Bronchial epithelial cell (primary cell): ENCODE data around the gene PCED1B. TPM values are rescaled to one million over a fixed set of nuclear protein-coding genes. Genes with fewer than 3 reads are reported as not detected.

ENCODE experiments used
- DNase-seq: peaks from one replicate; pipeline ENCODE4 v3.0.0-alpha.2; 2010; ENCODE audit warnings: low read depth
- FAIRE-seq: peaks from 2 replicates; lab custom pipeline; 2011; peaks lifted over from hg19 to GRCh38; lab: Jason Lieb, UNC
- H3K27me3 ChIP-seq: 2 replicates; pipeline ENCODE4 v1.5.1; 2011; ENCODE audit warnings: low read length; ENCODE audit not compliant: control insufficient read depth, insufficient read depth
- H3K36me3 ChIP-seq: 2 replicates; pipeline ENCODE4 v1.5.1; 2011; ENCODE audit warnings: low read length; ENCODE audit not compliant: control insufficient read depth, insufficient read depth
- H3K4me3 ChIP-seq: 2 replicates; pipeline ENCODE4 v1.5.1; 2011; ENCODE audit warnings: mild to moderate bottlenecking, low read depth, low read length, control low read depth
- total RNA-seq: library from RNA; depleted of rRNA; stranded (reverse); fragments of >200 nt; gene quantifications from 2 replicates; pipeline ENCODE4 v1.2.1, GENCODE V29; 2014
- TF ChIP-seq, protein P1 (sequence below): IDR thresholded peaks from 2 replicates; pipeline ENCODE4 v1.5.1; 2011; ENCODE audit warnings: mild to moderate bottlenecking, moderate library complexity, low read length, control low read depth, inconsistent platforms; ENCODE audit not compliant: insufficient read depth, severe bottlenecking

Gene PCED1B
- total RNA-seq, 1 donor from 2014 or later = 1.3 TPM

DNA sequence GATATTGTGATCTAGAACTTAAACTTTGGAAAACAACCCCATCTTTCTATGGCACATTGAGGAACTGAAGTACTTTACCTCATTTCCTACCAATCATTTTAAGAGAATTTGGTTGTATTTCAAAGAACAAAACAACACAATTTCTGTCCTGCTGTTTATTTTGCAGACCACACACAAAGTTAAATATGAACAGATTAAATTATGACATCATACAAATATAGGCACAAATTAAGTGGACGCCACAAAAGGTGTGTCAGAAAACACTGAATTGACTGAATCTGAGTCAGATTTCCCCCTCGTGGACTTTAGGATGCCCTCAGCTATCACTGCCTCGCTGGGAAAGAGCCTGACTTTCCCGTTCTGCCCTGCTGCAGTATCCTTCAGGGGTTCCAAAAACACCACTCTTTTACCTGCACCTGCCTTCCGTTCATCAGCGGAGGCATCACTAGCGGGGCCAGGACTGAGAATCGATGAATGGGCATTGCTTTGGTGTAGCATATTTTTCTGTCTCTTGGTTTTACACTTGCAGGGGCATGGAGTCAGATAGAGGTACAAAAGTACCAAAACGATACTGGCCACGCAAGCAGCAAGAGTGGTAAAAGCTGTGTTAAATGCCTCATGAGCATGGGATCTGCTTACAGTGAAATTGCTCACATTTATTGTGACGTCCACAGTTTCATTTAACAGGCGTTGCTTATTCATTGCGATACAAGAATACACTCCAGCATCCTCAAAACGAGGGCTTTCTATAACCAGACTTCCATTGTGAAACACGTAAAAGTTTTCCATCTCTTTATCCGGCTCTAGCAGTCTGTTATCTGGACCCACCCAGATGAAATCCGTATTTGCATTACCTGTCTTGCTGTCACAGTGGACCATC lies 2.0 kb upstream of the PCED1B start:
- TF ChIP-seq, protein P1, sequence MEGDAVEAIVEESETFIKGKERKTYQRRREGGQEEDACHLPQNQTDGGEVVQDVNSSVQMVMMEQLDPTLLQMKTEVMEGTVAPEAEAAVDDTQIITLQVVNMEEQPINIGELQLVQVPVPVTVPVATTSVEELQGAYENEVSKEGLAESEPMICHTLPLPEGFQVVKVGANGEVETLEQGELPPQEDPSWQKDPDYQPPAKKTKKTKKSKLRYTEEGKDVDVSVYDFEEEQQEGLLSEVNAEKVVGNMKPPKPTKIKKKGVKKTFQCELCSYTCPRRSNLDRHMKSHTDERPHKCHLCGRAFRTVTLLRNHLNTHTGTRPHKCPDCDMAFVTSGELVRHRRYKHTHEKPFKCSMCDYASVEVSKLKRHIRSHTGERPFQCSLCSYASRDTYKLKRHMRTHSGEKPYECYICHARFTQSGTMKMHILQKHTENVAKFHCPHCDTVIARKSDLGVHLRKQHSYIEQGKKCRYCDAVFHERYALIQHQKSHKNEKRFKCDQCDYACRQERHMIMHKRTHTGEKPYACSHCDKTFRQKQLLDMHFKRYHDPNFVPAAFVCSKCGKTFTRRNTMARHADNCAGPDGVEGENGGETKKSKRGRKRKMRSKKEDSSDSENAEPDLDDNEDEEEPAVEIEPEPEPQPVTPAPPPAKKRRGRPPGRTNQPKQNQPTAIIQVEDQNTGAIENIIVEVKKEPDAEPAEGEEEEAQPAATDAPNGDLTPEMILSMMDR = no peak
- Histone ChIP-seq H3K4me3 (peak overlapping the region; percentile 1), H3K36me3 (no peaks in the 10 kb centered on the region), H3K27me3 (no peaks in the 10 kb centered on the region)
- DNase-seq (no peak), FAIRE-seq (no peak)

DNA sequence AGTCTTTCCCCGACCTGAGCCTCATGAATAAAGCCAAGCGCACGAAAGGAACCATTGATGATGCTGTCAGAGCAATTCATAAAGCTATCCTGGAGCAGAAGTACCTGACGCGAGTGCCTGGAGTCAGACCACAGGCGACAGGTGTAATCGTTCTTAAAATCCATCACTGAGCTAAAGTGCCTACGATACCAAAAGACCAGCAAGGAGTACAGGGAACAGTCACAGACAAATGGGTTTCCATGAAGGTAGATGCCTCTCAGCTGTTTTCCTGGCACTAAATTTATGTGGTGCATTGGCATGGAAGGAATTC lies 1.4 kb upstream of the PCED1B start:
- Histone ChIP-seq H3K4me3 (peak overlapping the region; percentile 61), H3K36me3 (no peaks in the 10 kb centered on the region), H3K27me3 (no peaks in the 10 kb centered on the region)
- no peak for FAIRE-seq
- DNase-seq = no peak
- TF ChIP-seq, protein P1 = no peak

DNA sequence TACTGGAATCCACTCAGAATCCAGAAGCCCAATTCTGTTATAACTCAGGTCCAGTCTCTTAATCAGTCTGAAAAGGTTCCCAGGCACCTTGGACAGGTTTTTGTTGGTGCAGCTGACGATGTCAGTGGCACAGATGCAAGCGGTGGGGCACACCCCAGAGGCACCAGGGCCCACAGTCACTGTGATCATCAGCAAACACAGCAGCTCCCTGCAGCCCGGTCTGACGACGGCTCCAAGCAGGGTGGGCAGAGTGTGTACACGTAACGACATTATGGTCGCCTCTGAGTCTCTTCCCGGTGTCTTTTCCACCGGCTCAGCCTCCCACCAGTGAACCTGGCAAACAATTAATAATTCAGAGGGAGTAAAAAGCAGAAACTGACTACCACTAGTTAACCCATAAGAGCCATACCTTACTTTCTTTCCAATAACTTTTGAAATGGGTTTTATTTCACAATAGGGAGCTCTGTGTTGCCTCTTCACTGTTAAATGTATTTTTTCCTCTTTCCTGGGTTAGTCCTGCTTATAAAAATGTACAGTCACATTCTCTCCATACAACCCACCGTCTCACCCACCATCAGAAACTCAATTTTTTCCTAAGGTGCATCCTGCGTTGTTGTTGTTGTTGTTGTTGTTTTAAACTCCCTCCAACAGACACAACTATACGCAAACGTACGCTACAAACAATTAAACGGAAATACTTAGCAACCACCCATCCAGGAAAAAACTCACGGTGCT lies 521 bp upstream of the PCED1B start:
- no peaks in the 10 kb centered on the region for H3K36me3 ChIP-seq
- TF ChIP-seq, protein P1 = no peak
- peak overlapping the region; percentile 61 for H3K4me3 ChIP-seq
- no peak for FAIRE-seq
- no peak for DNase-seq
- no peaks in the 10 kb centered on the region for H3K27me3 ChIP-seq

DNA sequence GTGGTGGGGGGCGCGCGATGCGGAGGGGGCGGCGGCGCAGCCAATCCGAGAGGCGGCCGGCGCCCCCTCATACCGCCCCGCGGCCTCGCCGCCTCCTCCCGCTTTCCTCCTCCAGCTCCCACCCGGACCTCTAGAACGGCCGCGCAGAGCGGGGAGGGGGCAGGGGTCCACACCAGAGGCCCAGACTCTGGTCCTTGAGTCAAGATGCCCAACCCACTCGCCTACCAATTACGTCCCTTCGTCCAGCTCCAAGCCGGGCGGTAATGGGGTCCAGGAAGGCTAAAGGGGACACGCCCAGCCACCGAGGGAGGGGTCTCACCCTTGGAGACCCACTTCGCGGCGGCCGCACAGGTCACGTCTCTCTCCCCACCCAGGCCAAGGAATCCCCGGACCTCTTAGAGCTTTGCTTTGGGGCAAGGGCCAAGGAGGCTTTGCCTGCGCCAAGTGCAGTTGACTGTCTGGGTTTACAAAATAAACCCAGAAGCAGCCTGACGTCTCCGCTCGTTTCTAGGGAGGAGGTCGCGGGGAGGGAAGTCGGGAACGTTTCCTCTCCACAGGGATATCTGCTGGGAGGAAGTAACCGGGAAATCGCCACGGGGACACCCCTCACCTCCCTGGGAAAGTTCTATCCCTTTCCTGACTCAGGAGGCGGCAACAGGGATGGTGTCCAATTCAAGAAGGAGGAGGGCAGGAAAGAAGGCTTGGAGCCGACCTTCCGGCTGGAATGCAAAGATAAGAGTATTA lies 732 bp downstream of the PCED1B start:
- TF ChIP-seq, protein P1 = no peak
- DNase-seq (peak; percentile 52), FAIRE-seq (no peak)
- Histone ChIP-seq H3K27me3 (no peaks in the 10 kb centered on the region), H3K36me3 (no peaks in the 10 kb centered on the region), H3K4me3 (peak overlapping the region; percentile 61)

DNA sequence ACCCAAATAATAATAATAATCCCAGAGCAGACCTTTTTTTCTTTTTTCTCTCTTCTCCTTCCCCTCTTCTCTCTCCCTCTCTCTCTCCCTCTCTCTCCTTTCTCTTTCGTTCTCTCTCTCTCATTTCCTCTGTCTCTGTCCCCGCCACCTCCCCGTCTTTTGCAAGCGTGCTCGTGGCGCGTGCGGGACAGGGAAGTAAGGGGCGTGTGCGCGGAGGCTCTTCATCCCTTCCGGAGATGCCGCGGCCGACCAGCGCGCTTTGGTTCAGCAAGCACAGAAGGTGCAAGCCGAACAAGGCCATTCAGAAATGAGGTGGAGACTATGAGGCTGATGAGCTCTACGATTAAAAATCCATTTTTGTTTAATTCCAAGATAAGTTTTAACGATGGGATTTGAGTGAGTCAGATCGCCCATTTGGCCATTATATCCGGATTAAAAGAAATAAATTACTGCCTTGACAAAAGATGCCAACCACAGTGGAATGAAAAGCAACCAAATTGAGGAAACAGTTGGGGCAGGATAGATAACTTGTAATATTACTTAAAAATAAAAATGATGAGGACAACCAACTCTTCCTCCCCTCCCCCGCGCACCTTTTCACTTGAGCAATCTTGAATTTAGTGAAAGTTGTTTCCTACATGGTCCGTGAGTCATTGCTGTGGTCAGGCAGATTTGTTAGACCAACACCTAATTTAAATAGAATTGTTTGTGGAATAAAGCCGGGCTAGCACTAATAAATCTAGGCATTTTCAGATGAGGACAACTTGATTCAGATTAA lies 1.5 kb downstream of the PCED1B start:
- DNase-seq (peak; percentile 87), FAIRE-seq (no peak)
- Histone ChIP-seq H3K4me3 (peak overlapping the region; percentile 61), H3K36me3 (no peaks in the 10 kb centered on the region), H3K27me3 (no peaks in the 10 kb centered on the region)
- TF ChIP-seq, protein P1 = no peak
